Gastrocnemius medialis (tissue), 4 donors: ENCODE data around the gene NOXRED1.
A peak's percentile ranks its signal among the peaks of the same experiment; 100 is the strongest.

ENCODE experiments used
- CTCF ChIP-seq, 5 experiments: fragments of 450-650 bp in 3 of 5; fragments of 200-600 bp in 2 of 5; sonication (generic) in 2 of 5; IDR thresholded peaks in 4 of 5; conservative IDR thresholded peaks in 1 of 5; 1 replicate in 4 of 5; 2 replicates in 1 of 5; pipeline ENCODE4 v1.5.1; 2016 to 2019; ENCODE audit warnings: antibody characterized with exemption in 5 of 5, mild to moderate bottlenecking in 3 of 5, moderate library complexity in 3 of 5
- POLR2A ChIP-seq, 2 donors: fragments of 450-650 bp; IDR thresholded peaks; one replicate each; pipeline ENCODE4 v1.6.1; 2017; ENCODE audit warnings: antibody characterized with exemption in 2 of 2, mild to moderate bottlenecking in 2 of 2, moderate library complexity in 2 of 2

- peak; percentile 78 to 82 for TF ChIP-seq POLR2A (IDR thresholded peaks at IDR 0.05)
- peak in 1 of 5 experiments; percentile 8 for TF ChIP-seq CTCF (IDR thresholded peaks at IDR 0.05 in 4 of 5, conservative IDR thresholded peaks at IDR 0.05 in 1 of 5)
Observed at GRCh38 chr14:77457522-77458248, 34.4 kb upstream of the NOXRED1 start, which contains the start of the genes AHSA1 and VIPAS39.
